ENCODE data around the gene SWAP70.

SWAP70 gene

DNA sequence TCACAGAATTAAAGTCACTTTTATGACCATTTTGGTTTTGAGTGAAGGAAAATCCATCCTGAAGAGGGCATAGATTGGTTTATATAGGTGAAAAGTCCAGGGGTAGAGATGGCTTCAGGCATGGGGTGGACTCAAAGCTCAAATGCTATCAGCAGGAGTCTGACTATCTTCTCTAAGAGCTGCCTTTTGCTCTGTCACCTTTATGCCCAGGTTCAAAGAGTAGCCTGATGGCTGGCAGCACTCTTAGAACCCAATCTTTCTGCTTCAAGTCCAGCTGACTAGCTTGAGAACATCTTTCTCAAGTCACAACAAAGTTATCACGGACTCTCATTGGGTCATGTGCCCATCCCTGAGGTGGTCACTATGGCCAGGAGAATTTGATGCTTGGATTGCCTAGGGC is 27.2 kb upstream of the SWAP70 start:
- Mint-ChIP-seq H3K27me3 (no peaks in the 10 kb centered on the region), H3K27ac (no peak overlapping the region), H3K36me3 (ENCODE audit: low read depth) (no peaks in the 10 kb centered on the region), H3K9me3 (peaks cover 7% of the 10 kb centered on the region), H3K4me3 (no peak overlapping the region), H3K4me1 (ENCODE audit: low read depth) (peaks cover 4% of the 10 kb centered on the region)

DNA sequence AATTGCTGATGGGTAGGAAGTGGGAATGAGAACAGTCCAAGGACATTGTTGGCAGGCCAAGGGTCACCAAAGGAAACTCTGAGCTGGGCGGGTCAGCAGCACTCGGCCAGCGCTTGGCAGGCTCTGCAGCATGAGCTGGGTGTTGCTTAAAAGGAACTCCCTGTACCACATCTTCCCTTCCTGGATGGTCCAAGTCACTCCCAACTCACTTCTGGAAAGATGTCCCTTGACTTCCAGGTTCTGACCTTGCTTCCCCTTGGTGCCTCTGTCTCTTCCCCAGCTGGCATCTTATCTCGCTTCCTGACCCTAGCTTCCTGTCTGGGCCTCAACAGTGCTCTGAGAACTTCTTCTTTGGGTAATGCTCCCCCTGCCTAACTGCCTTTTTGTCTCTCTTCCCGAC is 24.8 kb upstream of the SWAP70 start:
- Mint-ChIP-seq H3K9me3 (no peaks in the 10 kb centered on the region), H3K27ac (no peak overlapping the region)

DNA sequence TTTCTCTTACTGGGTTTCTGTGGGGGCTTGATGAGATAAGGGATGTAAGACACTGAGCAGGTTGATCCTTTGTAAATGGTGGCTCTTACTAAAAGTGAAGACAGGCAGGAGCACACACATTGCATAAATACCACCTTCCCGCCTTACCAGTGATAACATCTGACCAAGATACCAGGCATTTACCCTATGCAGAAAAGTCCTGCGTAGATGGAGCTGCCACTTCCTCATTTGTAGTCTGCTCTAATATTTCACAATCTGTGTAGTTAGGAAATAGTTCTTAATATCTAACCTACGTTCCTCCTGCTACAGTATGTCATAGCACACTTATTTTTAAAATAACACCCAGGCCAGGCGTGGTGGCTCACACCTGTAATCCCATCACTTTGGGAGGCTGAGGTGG is 23.9 kb upstream of the SWAP70 start:
- Mint-ChIP-seq H3K4me3 (no peak overlapping the region), H3K27ac (no peak overlapping the region), H3K36me3 (ENCODE audit: low read depth) (no peaks in the 10 kb centered on the region), H3K9me3 (no peaks in the 10 kb centered on the region), H3K27me3 (no peaks in the 10 kb centered on the region), H3K4me1 (ENCODE audit: low read depth) (peaks cover 7% of the 10 kb centered on the region)

More for the DNA sequence above, 24.8 kb upstream of the SWAP70 start:
- Mint-ChIP-seq H3K4me3 (no peak overlapping the region), H3K27me3 (no peaks in the 10 kb centered on the region), H3K36me3 (ENCODE audit: low read depth) (no peaks in the 10 kb centered on the region), H3K4me1 (ENCODE audit: low read depth) (peaks cover 7% of the 10 kb centered on the region)

DNA sequence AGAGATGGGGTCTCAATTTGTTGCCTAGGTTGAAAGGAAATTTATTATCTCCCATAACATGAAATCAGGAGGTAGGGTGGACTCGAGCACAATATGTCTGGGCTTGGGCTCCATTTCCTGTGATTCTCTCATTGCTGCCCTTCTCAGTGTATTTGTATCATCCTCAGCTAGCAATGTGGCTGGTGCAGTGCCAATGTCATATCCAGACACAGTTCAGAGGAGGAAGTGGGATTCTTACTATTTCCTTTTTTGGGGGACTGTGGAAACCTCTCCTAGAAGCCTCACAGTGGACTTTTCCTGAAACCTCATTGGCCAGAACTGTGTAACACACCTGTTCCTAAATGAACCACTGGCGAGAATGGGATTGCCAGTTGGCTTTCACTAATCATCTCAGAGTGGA is 21.0 kb upstream of the SWAP70 start:
- Mint-ChIP-seq H3K27ac (no peak overlapping the region), H3K27me3 (no peaks in the 10 kb centered on the region)

DNA sequence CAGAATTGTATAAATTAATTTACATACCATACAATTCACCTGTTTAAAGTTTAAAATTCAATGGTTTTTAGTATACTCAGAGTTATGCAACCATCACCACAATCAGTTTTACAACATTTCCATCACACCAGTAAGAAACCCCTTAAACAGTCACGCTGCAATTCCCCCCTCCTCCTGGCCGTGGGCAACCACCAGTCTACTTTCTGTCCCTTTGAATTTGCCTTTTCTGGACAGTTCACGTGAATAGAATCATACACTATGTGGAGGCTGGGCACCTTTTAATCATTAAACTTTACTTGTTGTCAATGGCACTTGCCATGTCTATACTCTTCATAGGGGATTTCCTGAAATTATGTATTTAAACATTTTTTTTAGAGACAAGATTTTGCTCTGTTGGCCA is 20.1 kb upstream of the SWAP70 start:
- no peak overlapping the region for H3K4me3 Mint-ChIP-seq
- peaks cover 7% of the 10 kb centered on the region for H3K4me1 Mint-ChIP-seq (ENCODE audit: low read depth)
- no peaks in the 10 kb centered on the region for H3K9me3 Mint-ChIP-seq
- H3K27ac Mint-ChIP-seq: no peak overlapping the region
- no peaks in the 10 kb centered on the region for H3K27me3 Mint-ChIP-seq
- no peaks in the 10 kb centered on the region for H3K36me3 Mint-ChIP-seq (ENCODE audit: low read depth)

More for the DNA sequence above, 21.0 kb upstream of the SWAP70 start:
- peaks cover 7% of the 10 kb centered on the region for H3K4me1 Mint-ChIP-seq (ENCODE audit: low read depth)
- H3K36me3 Mint-ChIP-seq (ENCODE audit: low read depth): no peaks in the 10 kb centered on the region
- no peaks in the 10 kb centered on the region for H3K9me3 Mint-ChIP-seq
- no peak overlapping the region for H3K4me3 Mint-ChIP-seq

DNA sequence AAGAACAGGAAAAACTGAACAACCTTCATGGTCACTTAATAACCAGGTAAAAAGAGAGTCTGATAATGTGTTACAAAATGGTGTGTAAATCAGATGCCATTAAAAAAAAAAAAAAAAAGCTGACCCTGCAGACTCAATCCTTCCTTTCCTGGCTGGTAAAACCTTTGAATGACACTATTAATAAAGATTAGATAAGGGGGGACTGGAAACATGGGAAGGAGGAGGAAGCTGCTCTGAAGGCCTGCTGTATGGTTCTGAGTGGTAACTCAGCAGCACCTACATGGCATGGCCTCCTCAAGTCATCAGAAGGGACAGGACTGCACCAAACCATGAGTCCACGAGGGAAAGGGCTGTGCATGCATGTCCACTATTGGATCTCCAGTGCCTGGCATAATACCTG is 18.0 kb upstream of the SWAP70 start:
- H3K27me3 Mint-ChIP-seq: no peaks in the 10 kb centered on the region
- H3K36me3 Mint-ChIP-seq (ENCODE audit: low read depth): no peaks in the 10 kb centered on the region
- no peak overlapping the region for H3K27ac Mint-ChIP-seq
- peaks cover 3% of the 10 kb centered on the region for H3K4me1 Mint-ChIP-seq (ENCODE audit: low read depth)
- no peak overlapping the region for H3K4me3 Mint-ChIP-seq
- H3K9me3 Mint-ChIP-seq: no peaks in the 10 kb centered on the region

DNA sequence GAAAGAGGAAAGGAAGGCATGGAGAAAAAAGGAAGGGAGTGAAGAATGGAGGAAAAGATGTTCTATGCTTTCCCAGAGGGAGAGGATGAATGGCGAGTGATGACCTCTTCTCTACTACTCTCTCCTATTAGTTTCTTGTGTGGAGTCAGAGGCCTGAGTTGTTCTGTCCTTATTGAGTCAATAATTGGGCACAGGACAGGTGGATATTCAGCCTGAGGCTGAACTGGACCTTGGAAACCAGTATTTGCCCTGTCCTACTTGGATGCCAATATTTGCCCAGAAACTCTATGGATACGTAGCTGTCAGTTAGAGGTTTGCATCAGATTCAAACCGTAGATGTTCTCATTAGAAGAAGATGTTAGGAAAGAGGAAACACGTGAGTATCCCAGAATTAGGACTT is 17.6 kb upstream of the SWAP70 start:
- Mint-ChIP-seq H3K4me1 (ENCODE audit: low read depth) (peaks cover 3% of the 10 kb centered on the region), H3K4me3 (no peak overlapping the region), H3K27me3 (no peaks in the 10 kb centered on the region), H3K36me3 (ENCODE audit: low read depth) (no peaks in the 10 kb centered on the region), H3K9me3 (no peaks in the 10 kb centered on the region), H3K27ac (no peak overlapping the region)

DNA sequence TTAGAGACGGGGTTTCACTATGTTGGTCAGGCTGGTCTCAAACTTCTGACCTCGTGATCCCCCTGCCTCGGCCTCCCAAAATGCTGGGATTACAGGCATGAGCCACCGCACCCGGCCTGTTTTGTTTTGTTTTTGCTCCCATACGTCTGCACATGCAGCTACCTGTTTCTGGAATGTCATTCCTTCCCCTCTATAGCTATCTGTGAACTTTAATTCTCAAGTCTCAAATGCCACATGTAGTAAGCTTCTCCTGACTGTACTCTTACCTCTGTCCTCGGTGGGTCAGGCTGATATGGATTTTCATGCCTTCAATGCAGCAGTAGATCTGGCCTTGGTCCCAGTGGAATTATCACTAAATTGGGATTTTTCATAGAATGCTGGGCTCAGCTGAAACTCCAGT is 12.4 kb upstream of the SWAP70 start:
- Mint-ChIP-seq H3K27ac (no peak overlapping the region), H3K4me3 (no peak overlapping the region), H3K9me3 (no peaks in the 10 kb centered on the region), H3K27me3 (peaks cover 3% of the 10 kb centered on the region), H3K36me3 (ENCODE audit: low read depth) (no peaks in the 10 kb centered on the region), H3K4me1 (ENCODE audit: low read depth) (no peaks in the 10 kb centered on the region)

DNA sequence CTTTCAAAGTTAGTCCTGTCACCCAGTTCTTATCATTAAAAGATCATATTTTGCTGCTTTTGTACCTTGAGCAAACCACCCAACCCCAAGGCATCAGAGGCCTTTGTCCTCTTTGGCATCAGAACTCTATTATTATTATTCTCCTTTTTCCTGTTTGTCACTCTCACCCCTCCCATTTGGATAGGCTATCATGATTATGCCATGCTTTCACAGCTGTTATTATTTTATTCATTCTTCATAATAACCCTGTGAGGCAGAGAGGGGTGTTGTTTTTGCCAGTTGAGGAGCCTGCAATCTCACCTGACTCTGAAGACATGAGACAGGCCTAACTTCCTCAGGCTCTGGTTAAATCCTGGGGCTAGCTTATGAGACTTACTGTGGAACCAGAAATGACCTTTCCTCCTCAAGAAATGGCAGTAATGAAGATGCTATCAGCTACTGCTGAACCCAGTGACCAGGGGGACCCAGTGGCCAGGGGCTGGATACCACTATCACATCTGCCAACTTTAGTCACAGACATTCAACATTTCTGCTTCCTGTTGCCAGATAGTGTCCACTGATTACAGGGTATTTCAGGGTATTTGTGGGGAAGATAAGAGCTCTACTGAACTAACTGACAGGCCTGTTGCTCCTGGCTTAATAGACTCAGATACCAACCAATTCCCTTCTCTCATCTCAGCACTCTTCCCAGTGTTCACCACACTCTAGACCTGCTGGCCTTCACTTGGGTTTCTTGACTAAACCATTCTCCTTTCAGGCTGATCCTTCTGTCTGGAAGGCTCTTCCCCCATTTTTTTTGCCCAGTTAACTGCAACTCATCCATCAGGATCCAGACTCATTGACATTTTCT is 11.8 kb upstream of the SWAP70 start:
- Mint-ChIP-seq H3K36me3 (ENCODE audit: low read depth) (no peaks in the 10 kb centered on the region), H3K4me1 (ENCODE audit: low read depth) (no peaks in the 10 kb centered on the region), H3K4me3 (no peak overlapping the region), H3K9me3 (no peaks in the 10 kb centered on the region), H3K27ac (no peak overlapping the region), H3K27me3 (peaks cover 3% of the 10 kb centered on the region)

DNA sequence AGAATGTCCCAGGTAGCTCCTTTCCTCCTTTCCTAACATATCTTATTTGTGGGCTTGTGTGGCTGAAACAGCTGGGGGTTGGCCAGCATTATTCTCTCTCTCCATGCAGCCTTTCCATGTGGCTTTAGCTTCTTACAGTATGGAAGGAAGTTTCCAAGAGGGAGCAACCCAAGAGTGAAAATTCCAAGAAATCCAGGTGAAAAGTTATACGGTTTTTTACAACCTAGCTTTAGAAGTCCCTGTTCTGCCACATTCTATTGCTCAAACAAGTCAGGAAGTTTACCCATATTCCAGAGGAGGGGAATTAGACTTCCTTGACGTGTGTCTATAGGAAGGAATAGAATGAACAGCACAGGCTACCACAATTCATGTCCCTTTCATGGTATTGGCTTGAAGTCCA is 10.0 kb upstream of the SWAP70 start:
- Mint-ChIP-seq H3K9me3 (no peaks in the 10 kb centered on the region), H3K36me3 (ENCODE audit: low read depth) (no peaks in the 10 kb centered on the region), H3K27ac (no peak overlapping the region), H3K4me1 (ENCODE audit: low read depth) (no peaks in the 10 kb centered on the region), H3K4me3 (no peak overlapping the region), H3K27me3 (peaks cover 3% of the 10 kb centered on the region)

DNA sequence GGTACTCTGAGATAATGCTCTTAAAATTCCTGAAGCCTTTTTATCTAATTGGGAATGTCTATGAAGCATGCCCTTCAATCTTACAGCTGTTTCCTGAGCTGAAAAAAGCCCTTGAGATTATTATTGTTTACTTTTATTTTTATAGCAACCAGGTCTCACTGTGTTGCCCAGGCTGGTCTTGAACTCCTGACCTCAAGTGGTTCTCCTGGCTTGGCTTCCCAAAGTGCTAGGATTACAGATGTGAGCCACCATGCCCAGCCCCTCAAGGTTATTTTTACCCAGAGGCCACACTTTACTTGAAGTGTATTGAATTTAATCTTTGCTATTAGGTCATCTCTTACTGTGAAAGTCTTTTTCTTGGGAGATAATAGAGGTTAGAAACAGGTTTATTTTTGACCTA is 7.0 kb upstream of the SWAP70 start:
- H3K4me1 Mint-ChIP-seq (ENCODE audit: low read depth): peaks cover 8% of the 10 kb centered on the region
- no peaks in the 10 kb centered on the region for H3K36me3 Mint-ChIP-seq (ENCODE audit: low read depth)
- H3K27me3 Mint-ChIP-seq: peaks cover 19% of the 10 kb centered on the region
- H3K9me3 Mint-ChIP-seq: no peaks in the 10 kb centered on the region
- no peak overlapping the region for H3K27ac Mint-ChIP-seq
- no peak overlapping the region for H3K4me3 Mint-ChIP-seq

DNA sequence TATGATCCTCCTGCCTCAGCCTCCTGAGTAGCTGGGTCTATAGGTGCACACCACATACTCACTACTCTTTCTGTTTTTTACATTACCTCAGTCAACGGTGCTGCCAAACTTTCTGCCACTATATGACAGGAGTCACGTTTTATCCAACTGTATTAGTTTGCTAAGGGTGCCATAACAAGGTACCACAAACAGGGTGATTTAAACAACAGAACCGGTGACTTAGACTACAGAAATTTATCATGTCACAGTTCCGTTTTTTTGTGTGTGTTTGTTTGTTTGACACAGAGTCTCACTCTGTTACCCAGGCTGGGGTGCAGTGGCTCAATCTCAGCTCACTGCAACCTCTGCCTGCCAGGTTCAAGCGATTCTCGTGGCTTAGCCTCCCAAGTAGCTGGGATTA is 6.3 kb upstream of the SWAP70 start:
- H3K27ac Mint-ChIP-seq: no peak overlapping the region
- H3K27me3 Mint-ChIP-seq: peaks cover 26% of the 10 kb centered on the region
- no peak overlapping the region for H3K4me3 Mint-ChIP-seq
- H3K4me1 Mint-ChIP-seq (ENCODE audit: low read depth): peaks cover 15% of the 10 kb centered on the region
- H3K36me3 Mint-ChIP-seq (ENCODE audit: low read depth): no peaks in the 10 kb centered on the region
- H3K9me3 Mint-ChIP-seq: no peaks in the 10 kb centered on the region

DNA sequence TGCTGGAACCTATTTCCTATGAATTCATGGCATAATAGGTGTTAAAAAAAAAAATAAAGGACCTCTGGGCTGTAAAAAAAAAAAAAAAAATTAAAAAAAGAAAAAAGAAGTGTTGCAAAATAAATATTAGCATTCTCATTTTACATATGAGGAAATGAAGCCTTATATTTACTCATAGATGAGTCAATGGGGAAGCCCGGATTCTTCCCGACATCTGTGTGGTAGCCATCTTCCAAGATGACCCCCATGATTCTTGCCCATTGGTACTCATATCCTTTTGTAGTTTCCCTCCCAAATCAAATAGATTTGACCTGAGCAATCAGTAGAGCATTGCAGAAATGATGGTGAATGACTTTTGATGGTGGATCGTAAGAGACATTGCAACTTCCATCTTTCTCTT is 3.0 kb upstream of the SWAP70 start:
- Mint-ChIP-seq H3K27me3 (peaks cover 43% of the 10 kb centered on the region), H3K4me1 (ENCODE audit: low read depth) (peaks cover 27% of the 10 kb centered on the region), H3K9me3 (peaks cover 9% of the 10 kb centered on the region), H3K4me3 (peak overlapping the region; percentile 13), H3K27ac (no peak overlapping the region), H3K36me3 (ENCODE audit: low read depth) (peaks cover 12% of the 10 kb centered on the region)

DNA sequence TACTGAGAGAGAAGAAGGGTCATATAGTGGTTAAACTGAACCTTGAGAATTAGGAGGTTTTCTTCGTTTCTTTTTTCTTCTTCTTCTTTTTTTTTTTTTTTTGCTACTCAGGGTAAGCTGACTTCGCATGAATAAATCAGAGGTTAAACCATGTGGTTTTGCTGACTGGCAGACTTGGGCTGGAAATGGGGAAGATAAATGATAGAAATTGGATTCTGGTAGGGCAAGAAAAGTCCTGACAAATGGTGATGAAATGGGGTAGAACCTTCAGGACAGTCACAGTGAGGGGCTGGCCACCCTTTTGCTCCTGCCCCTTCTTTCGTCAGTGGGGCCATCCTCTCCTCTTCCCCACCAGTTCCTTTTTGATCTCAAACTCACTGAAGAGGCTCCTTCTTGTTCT is 1.6 kb upstream of the SWAP70 start:
- Mint-ChIP-seq H3K9me3 (peaks cover 11% of the 10 kb centered on the region), H3K4me3 (peak overlapping the region; percentile 84), H3K27ac (peak overlapping the region; percentile 13), H3K27me3 (peaks cover 43% of the 10 kb centered on the region), H3K36me3 (ENCODE audit: low read depth) (peaks cover 19% of the 10 kb centered on the region), H3K4me1 (ENCODE audit: low read depth) (peaks cover 27% of the 10 kb centered on the region)

DNA sequence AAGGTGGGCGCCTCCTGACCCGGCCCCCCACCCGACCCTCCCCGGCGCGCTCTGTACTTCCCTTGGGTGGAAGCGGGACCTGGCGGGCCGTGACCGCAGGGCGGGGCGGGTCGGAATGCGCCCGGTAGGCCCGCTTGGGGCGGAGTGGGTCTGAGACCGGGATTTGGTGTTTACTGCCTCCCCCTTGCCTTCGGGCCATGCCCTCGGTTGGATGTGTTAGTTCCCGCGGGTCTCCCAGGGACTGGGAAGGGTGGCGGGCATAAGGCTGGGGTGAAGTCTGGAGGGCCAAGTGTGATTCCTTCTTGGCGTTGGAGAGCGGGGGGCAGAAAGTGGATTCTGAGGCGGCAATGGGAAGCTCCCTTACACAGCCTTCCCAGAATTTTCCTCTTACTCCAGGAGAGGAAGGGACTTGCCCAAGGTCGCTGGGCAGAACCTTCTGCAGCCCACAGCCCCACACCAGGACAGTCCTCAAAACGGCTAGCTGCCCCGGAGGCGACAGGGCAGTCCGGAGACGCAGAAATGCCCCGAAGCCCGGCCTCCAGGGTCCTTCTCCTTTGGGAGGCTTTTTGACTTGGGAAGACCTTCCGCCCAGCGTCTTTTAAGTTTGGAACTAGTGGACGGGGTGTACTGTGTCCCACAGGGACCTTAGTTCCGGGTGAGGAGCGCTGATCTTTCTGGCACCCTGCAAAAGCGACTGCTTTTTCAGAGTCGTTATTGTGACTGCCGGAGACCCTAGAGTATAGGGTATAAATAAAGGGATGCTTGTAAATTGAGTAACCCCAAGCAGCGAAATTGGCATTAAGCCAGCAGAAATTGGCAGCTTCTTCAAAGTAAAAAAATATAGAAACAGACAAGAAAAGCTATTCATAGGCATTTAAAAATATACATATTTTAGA is 647 bp downstream of the SWAP70 start:
- H3K27ac Mint-ChIP-seq: no peak overlapping the region
- H3K4me1 Mint-ChIP-seq (ENCODE audit: low read depth): peaks cover 27% of the 10 kb centered on the region
- H3K27me3 Mint-ChIP-seq: peaks cover 39% of the 10 kb centered on the region
- H3K9me3 Mint-ChIP-seq: peaks cover 11% of the 10 kb centered on the region
- peak overlapping the region; percentile 84 for H3K4me3 Mint-ChIP-seq
- H3K36me3 Mint-ChIP-seq (ENCODE audit: low read depth): peaks cover 19% of the 10 kb centered on the region

Data from stimulated activated naive CD8-positive, alpha-beta T cell treated with anti-CD3 and anti-CD28 coated beads, Interleukin-15, Interleukin-2, amounts not matched to agents 100 ng/mL and 50 ng/mL, for 24 hours (primary cell).